Motor neuron (in vitro differentiated cells): Measurements from ENCODE around the gene PEX26. TPM values are rescaled to one million over a fixed set of nuclear protein-coding genes. Genes with fewer than 3 reads are reported as not detected.
A peak's percentile ranks its signal among the peaks of the same experiment; 100 is the strongest.
"Not testable (repeated sequence)": the region's sequence is repeated elsewhere in the genome, so short reads cannot be mapped to it uniquely, and the experiment has no call there.

Experiments used
- ATAC-seq, 8 experiments: fragments of 200-7000 bp; cut with Tn5 transposase; replicated peaks in 6 of 8; 2 replicates each; pipeline ENCODE4 v1.8.0; 2021; ENCODE audit warnings: mild to moderate bottlenecking in 8 of 8, moderate library complexity in 8 of 8
- H3K27ac ChIP-seq, 2 donors: fragments of 250-450 bp; sonication (Bioruptor Pico); 2 replicates each; pipeline ENCODE4 v1.9.0; 2021; ENCODE audit warnings: antibody characterized with exemption in 2 of 2, mild to moderate bottlenecking in 2 of 2, moderate library complexity in 1 of 2
- H3K4me1 ChIP-seq, 2 donors: fragments of 250-450 bp; sonication (Bioruptor Pico); replicated peaks in 1 of 2; 2 replicates each; pipeline ENCODE4 v1.6.1; 2021; ENCODE audit warnings: antibody characterized with exemption in 2 of 2, mild to moderate bottlenecking in 2 of 2, moderate library complexity in 1 of 2
- H3K4me3 ChIP-seq, 5 donors: fragments of 250-450 bp; sonication (Bioruptor Pico); 2 replicates each; pipeline ENCODE4 v1.9.0; 2021; ENCODE audit warnings: antibody characterized with exemption in 5 of 5, mild to moderate bottlenecking in 5 of 5, moderate library complexity in 4 of 5
- WGBS, 10 experiments: fragments of 450-650 bp; shearing (Covaris generic); methylation state at CpG; one replicate each; pipeline ENCODE4 v1.0.0; 2022; 5-methylcytosine and 5-hydroxymethylcytosine counted together
- in situ Hi-C, 9 experiments: fragments of 400-800 bp; cut with MboI; loops; one replicate each; pipeline ENCODE4 v1.15.0; 2021; ENCODE audit warnings: low sequenced_read_pairs in 9 of 9, low pct_unique_long_range_greater_than_20kb in 2 of 9; ENCODE audit not compliant: unreplicated experiment in 9 of 9
- total RNA-seq, 8 experiments: library from RNA; unstranded; fragments of 300-600 nt; gene quantifications; 2 replicates each; pipeline versions ENCODE4 v1.2.3 to v1.2.4, GENCODE V29; 2022

The PEX26 gene
- total RNA-seq, result 10 to 100 TPM; 10.5 to 25.1 (median 19.4) TPM

GRCh38 chr22:18077639-18078328 is at the start of gene PEX26:
TSS of gene PEX26 (plus strand) at chr22:18077990. CDS start at chr22:18078377, 387 bp downstream.
- peaks cover 16 to 18% of the 10 kb centered on the region in 2 donors for H3K4me1 ChIP-seq
- H3K27ac ChIP-seq, result peak within 1 kb of the TSS; percentile 22 to 73
- peak; percentile 95 to 100 (median 99) for ATAC-seq
- H3K4me3 ChIP-seq, result peak within 1 kb of the TSS; percentile 55 to 91 (median 68)
- WGBS, 10 experiments, result 0 to 14% (median 0%) methylated on average over 1 to 28 of the region's 50 CpGs; no CpG with 5 or more reads in 2 of the 10 experiments
- in situ Hi-C loops, result loop anchor here in 5 of 9 experiments (10.0 kb wide), 1 partner anchor 243 kb away; no protein-coding TSS in a partner anchor

- in situ Hi-C loops, result no loop called here
- no peak for ATAC-seq
- H3K4me1 ChIP-seq, result peaks cover 0 to 8% of the 10 kb centered on the region in 2 donors
- H3K27ac ChIP-seq, result no peak overlapping the region
- 40 to 80% (median 58%) methylated on average over 1 to 3 of the region's 3 CpGs for WGBS, 10 experiments
- no peak overlapping the region for H3K4me3 ChIP-seq
These were observed 48.8 kb upstream of the PEX26 start for GRCh38 chr22:18028817-18029527.

DNA sequence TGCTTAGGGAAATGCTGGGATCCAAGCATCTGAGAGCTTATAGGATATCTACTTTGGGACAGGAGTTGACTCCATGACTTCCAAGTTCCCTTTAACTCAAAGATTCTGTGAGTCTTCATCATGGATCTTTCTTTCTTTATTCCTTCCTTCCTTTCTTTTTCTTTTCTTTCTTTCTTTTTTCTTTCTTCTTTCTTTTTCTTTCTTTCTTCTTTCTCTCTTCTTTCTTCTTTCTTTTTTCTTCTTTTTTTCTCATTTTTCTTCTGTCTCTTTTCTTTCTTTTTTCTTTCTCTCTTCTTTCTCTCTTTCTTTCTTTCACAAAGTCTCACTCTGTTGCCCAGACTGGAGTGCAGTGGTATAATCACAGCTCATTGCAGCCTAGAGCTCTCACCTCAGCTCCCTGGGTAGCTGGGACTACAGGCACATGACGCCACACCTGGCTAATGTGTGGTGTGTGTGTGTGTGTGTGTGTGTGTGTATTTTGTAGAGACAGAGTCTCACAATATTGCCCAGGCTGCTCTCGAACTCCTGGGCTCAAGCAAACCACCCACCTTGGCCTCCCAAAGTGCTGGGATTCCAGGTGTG is 48.0 kb upstream of the PEX26 start:
- no peak for ATAC-seq
- WGBS, 10 experiments, result 37 to 80% (median 54%) methylated on average over 1 to 2 of the region's 2 CpGs; no CpG with 5 or more reads in 4 of the 10 experiments
- in situ Hi-C loops, result no loop called here

DNA sequence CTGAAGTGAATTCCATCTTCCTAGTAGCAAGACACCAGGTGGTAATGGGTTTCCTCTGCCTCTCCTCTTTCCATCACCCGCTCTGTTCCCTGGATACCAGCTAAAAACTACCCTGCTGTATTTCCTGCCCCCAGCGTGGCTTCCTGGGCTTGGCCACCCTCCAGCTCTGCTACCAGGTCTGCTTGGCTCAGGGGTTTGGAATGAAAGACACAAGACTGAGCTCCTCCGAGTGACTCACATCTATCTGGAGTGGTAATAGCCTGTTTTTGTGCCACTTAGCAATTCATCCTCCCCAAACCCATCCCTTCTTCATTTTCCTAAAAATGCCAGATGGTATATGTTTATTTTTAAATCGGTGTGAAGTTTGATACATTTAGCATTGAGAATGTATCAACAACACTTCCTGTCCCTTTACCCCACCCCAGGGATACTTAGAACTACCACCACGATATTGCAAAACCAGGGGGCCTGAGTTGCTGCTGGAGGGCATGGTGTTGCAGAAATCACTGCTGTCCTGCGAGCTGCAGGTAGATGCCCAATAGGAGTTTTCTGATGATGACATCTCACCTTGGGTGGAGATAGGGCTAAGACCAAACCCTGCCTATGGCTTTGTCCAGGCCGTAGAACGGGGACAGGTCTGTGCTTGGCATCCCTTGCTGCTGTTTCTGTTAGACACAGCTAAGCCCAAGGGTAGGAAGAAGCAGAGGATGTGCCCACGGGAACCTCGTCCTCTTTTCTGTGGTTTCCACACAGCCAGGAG is 45.9 kb upstream of the PEX26 start:
- in situ Hi-C loops, result no loop called here
- H3K4me3 ChIP-seq, result no peak overlapping the region
- 18 to 80% (median 49%) methylated on average over 1 to 6 of the region's 10 CpGs; no CpG with 5 or more reads in 2 of the 10 experiments for WGBS, 10 experiments
- H3K4me1 ChIP-seq, result no peaks in the 10 kb centered on the region
- peak in 6 of 8 experiments; percentile 32 to 86 (median 62) for ATAC-seq
- H3K27ac ChIP-seq, result no peak overlapping the region

More for the DNA sequence above, 48.0 kb upstream of the PEX26 start:
- H3K27ac ChIP-seq, result no peak overlapping the region
- H3K4me1 ChIP-seq, result peaks cover 0 to 6% of the 10 kb centered on the region in 2 donors
- no peak overlapping the region for H3K4me3 ChIP-seq

GRCh38 chr22:18032455-18033101 is 45.2 kb upstream of the PEX26 start:
- 9 to 94% (median 47%) methylated on average over 1 to 5 of the region's 6 CpGs for WGBS, 10 experiments
- no peak overlapping the region for H3K4me3 ChIP-seq
- in situ Hi-C loops, result no loop called here
- H3K27ac ChIP-seq, result no peak overlapping the region
- peak in 2 of 8 experiments; percentile 80 to 86 for ATAC-seq
- H3K4me1 ChIP-seq, result no peaks in the 10 kb centered on the region

DNA sequence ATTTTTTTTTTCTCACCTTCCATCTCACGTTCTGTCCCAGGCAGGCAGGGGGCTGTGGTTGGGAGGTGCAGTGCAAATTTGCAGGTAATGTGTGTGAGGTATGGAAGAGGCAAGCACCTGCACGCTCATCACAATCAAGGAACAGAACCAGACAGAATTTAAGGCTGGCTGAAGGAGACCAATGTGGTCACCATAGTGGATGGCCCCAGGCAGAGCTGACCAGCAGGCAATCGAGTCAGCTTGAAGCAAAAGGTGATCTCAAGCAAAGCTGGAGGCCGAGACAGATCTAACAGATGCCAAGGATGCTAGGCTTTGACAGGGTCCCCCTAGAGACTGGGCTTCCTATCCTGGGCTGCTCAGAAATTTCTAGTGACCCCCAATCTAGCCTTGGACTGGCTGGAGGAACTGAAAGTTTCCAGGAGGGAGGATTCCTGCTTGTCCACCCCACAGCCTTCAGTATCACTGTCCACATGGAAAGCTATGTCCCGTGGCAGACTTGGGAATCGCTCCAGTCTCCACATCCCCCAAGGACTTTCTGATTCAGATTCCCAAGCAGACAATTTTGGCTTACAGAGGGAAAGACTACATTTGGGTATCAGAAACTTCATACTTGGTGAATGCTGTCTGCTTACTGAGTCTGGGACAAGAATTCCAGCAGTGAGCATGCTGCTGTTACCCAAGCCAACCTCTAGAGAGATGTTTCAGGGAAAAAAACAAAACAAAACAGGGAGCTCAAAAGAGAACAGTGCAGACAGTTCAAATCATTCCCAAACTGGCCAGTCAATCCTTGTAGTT is 44.4 kb upstream of the PEX26 start:
- no peak overlapping the region for H3K4me3 ChIP-seq
- no peaks in the 10 kb centered on the region for H3K4me1 ChIP-seq
- in situ Hi-C loops, result no loop called here
- no peak overlapping the region for H3K27ac ChIP-seq
- ATAC-seq, result no peak
- WGBS, 10 experiments, result 33 to 95% (median 67%) methylated on average over 1 to 6 of the region's 6 CpGs

- in situ Hi-C loops, result no loop called here
- WGBS, 10 experiments, result 30 to 100% (median 94%) methylated on average over 2 to 3 of the region's 3 CpGs; no CpG with 5 or more reads in 6 of the 10 experiments
- Histone ChIP-seq H3K4me3 (no peak overlapping the region), H3K4me1 (no peaks in the 10 kb centered on the region), H3K27ac (no peak overlapping the region)
- no peak for ATAC-seq
These were observed 43.7 kb upstream of the PEX26 start for GRCh38 chr22:18034076-18034475.

DNA sequence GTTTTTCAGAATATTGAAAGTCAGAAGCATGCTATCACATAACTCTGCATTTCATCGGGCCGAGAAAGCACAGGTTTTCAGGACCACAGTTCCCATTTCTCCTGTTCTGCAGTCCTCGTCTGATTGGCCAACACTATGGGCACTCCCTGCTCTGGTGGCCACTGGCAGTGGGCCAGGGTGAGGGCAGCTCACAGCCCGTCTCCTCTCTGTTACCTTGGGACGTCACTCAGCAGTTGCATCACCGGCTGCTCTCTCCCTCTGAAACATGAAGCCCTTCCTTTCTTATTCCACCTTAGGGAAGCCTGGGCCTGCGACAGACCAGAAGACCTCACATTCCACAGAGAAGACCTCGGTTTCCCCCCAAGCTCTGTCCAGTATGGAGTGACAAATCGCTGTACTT is 42.0 kb upstream of the PEX26 start:
- Histone ChIP-seq H3K4me3 (no peak overlapping the region), H3K4me1 (no peaks in the 10 kb centered on the region), H3K27ac (no peak overlapping the region)
- 0 to 75% (median 56%) methylated on average over 1 to 8 of the region's 9 CpGs; no CpG with 5 or more reads in 2 of the 10 experiments for WGBS, 10 experiments
- in situ Hi-C loops, result no loop called here
- ATAC-seq, result peak in 4 of 8 experiments; percentile 57 to 86 (median 72)

DNA sequence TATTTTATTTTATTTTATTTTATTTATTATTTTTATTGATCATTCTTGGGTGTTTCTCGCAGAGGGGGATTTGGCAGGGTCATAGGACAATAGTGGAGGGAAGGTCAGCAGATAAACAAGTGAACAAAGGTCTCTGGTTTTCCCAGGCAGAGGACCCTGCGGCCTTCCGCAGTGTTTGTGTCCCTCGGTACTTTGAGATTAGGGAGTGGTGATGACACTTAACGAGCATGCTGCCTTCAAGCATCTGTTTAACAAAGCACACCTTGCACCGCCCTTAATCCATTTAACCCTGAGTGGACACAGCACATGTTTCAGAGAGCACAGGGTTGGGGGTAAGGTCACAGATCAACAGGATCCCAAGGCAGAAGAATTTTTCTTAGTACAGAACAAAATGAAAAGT is 36.9 kb upstream of the PEX26 start:
- 86 to 92% (median 88%) methylated on average over 1 to 3 of the region's 6 CpGs; no CpG with 5 or more reads in 7 of the 10 experiments for WGBS, 10 experiments
- ATAC-seq, in situ Hi-C loops, H3K27ac ChIP-seq, H3K4me1 ChIP-seq, H3K4me3 ChIP-seq: not testable (repeated sequence)

DNA sequence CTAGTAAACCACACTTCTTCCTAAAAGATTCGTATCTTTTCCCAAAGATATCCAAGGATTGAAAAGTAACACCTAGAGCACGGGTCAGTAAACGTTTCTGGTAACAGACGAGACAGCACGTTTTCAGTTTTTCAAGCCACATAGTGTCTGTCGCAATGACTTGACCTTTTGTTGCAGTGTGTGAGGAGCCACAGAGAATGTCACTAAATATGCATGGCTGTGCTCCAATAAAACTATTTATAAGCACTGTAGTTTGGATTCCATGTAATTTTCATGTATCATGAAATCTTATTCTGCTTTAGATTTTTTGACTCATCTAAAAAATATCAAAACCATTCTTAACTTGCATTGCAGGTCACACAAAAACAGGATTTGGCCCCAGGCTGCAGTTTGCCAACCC is 35.1 kb upstream of the PEX26 start:
- WGBS, 10 experiments, result 33 to 100% (median 81%) methylated on average over 1 to 6 of the region's 6 CpGs
- ATAC-seq, result peak in 1 of 8 experiments; percentile 55
- Histone ChIP-seq H3K27ac (no peak overlapping the region), H3K4me1 (no peaks in the 10 kb centered on the region), H3K4me3 (no peak overlapping the region)
- in situ Hi-C loops, result no loop called here

- in situ Hi-C loops, result no loop called here
- Histone ChIP-seq H3K4me1 (no peaks in the 10 kb centered on the region), H3K27ac (no peak overlapping the region), H3K4me3 (no peak overlapping the region)
- peak in 3 of 8 experiments; percentile 28 to 96 (median 72) for ATAC-seq
- 60 to 100% (median 83%) methylated on average over 1 to 6 of the region's 11 CpGs; no CpG with 5 or more reads in 3 of the 10 experiments for WGBS, 10 experiments
These were observed 33.1 kb upstream of the PEX26 start for GRCh38 chr22:18044548-18045271.
